NCI-H1092 (cell line): ENCODE results near the gene ODF2.
"Not testable (repeated sequence)": the region's sequence is repeated elsewhere in the genome, so short reads cannot be mapped to it uniquely, and the experiment has no call there.

Experiments used
- DNase-seq: peaks from one replicate; lab custom pipeline; 2025; lab: John Stamatoyannopoulos, UW

The ODF2 gene

DNA sequence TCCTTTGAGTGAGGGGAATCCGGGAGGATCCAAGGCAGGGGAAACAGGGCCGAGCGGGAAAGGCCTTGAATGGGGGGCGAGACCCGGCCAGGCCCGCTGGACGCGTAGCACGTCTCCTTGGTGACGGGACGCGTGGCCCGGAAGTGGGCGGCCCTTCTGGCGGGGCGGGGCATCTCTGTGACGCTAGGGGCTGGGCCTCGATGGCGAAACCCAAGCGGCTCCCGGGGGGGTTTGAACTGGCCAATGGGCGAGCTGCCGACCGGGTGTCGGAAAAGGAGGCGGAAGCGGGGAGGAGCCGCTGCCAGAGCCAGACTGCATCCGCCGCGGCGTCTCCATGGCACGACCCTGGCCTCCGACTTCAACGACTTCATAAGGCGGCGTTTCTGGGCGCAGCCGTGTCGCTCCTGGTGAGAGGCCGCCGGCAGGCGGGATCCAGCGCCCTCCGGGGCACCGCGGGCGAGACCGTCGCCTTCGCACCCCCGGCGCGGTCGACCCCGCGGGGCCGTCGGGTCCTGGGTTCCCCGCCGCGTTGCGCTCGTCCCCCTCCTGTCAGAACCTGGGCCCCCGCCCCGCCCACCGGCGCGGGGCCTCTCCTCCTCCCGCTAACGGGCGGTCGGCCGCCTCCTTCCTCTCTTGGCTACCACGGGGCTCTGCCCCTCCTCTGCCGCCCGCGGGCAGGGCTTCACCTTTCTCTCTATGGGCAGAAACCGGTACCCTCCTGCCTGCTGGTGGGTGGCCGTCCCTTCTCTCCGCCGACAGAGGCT, at the start of gene ODF2:
Gene ODF2, plus strand, starts transcription at position 158 of the 764 bp plus-strand sequence. Its CDS starts 86 bp downstream, at position 244.
- peak; percentile 98 for DNase-seq

DNA sequence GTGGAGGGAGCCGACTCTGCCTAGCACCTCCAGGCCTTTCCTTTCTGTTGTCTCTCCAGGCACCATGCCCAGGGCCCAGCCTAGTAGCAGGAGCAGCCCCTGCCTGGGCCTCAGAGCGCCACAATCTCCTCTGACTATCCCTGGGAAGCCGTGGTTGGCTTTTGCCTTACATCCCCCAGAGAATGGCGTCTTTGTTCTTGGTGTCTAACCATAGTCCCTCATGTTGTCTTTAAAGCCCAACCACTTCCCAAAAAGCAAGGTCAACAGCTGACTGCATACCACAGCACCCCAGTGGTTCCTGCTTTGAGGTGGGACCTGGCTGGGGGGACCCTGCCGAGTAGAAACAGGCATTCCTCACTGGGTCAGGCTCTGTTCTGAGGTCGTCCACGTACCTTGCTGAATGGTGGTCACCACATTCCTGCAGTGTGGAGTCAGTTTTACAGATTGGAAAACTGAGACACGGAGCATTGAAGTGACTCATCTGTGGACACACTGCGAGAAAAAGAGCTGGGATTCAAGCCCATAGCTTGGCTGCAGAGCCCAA, 48.9 kb upstream of the ODF2 start:
- DNase-seq = no peak

DNA sequence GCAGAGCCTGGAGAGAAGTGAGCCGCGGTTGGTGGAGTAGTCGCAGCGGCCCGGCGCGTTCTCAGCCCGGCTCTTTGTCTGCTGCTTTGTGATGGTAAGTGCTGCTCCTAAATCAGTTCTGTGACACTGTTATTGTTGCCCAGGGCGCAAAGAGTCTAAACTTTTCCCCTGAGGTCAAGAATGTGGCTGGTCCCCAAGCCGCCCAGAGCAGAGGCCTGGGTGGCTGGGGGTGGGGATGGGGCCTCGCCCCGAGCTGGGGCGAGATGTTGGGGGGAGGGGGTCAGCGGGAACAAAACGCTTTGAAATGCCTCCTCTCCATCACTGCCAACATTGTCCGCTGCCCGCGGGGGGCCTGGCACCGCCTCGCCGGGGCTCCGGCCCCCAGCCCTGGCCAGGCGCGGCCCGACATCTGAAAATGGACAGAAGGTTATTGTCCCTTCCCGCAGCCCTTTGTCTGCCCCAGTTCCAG, 46.8 kb upstream of the ODF2 start:
- no peak for DNase-seq

DNA sequence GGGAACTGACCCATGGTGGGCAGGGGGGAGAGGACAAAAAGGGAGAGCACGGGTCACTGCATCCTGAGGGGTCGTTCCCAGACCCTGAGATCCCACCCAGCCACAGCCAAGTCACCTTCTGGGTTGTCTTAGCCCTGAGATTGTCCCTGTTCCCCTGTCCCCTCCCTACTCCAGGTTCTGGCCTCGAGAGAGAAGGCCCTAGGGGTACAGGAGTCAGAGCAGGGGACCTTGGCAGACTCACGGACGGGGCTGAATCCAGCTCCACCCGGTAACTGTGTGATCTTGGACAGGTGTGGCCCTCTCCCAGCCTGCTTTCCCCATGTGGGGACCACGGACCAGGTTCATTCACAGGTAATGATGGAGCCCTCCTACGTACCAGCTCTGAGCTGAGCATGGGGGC, 46.4 kb upstream of the ODF2 start:
- DNase-seq = no peak

DNA sequence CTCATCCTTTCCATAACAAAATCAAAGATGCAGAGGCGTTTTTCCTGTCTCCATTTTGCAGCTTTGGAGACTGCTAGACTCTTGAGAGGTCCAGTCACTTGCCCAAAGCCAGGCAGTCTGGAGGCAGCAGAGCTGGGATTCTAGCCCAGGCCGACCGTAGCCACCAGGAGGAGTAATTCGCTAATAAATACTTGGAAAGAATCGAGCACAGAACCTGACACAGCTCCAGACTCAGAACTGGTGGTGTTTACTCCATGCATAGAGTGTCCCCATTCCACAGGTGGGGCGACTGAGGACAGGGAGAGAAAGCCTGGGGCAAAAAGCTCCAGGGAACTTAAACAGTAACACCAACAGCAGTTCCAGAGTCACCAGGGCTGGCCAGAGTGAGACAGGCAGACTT, 45.8 kb upstream of the ODF2 start:
- DNase-seq = no peak

DNA sequence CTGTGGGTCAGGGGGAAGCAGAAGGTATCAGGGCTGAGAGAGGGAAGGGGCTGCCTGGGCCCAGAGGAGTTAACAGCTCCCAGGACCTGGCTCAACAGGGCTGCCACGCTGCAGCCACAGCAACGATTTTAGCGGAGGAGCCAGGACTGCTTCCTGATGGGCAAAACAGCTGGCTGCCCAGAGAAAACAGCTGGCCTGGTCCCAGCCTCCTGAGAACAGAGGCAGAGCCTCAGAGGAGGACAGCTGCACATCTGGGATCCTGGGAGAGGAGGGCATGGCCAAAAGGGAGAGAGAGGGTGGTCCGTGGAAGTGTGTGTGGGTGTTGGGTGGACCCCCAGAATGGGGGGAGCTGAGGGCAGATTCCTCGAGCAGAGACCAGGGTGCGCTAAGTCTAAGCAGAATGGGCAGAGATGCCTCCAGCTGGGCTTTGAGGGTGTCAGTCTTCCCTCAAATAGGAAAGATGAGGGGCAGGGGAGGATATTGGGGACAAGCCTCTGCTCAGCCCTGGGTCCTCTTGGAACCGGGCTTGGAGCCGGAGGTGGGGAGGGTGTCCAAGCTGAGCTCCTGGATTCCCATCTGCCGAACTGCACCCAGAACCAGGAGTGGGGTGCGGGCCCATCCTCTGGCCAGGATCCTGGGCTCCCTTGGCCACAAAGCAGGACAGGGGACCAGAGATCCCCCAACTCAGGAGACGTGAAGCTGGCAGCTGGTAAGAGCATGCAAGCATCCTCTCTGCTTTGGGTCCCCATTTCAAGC, 44.3 kb upstream of the ODF2 start:
- DNase-seq = no peak

DNA sequence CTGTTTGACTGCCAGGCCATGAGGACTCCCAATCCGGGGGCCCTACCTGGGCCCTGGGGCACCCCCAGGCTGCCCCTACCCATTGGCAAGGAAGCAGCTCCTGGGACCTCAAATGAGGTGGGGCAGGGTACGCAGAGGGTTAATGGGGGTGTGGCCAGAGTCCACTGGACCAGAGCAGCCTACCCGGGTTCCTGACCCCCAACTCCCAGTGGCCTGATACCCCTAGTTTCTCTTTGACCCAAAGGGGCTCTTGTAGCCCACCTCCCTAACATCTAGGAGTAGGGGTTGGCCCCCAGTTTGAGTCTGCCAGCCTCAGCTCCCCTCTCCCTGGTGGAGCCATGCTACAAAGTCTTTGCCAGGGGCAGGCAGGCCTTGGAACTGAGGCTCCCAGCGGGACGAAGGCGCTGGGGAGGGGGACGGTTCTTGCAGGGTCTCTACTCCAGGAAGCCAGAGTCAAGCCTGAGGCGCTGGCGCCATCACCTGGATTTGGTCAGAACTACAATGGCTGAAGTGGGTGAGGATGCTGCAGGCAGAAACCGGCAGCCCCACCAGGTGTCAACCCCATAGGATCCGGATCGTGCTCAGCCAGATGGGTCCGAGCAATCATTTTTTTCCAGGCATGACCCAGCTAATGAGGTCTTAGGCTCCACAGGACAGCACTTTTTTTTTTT, 43.6 kb upstream of the ODF2 start:
- peak; percentile 71 for DNase-seq

DNA sequence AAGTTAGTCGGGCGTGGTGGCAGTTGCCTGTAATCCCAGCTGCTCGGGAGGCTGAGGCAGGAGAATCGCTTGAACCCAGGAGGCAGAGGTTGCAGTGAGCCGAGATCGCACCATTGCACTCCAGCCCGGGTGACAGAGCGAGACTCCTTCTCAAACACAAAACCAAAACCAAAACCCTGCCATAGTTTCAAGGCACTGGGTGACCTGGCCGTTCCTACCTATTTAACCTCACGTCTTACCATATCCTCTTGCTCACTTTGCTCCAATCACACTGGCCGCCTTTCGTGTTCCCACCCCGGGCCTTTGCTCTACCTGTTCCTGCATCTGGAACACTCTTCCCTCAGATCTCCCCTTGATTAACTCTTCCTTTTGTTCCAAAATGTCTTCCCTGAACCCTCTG, 42.1 kb upstream of the ODF2 start:
- DNase-seq = not testable (repeated sequence)

DNA sequence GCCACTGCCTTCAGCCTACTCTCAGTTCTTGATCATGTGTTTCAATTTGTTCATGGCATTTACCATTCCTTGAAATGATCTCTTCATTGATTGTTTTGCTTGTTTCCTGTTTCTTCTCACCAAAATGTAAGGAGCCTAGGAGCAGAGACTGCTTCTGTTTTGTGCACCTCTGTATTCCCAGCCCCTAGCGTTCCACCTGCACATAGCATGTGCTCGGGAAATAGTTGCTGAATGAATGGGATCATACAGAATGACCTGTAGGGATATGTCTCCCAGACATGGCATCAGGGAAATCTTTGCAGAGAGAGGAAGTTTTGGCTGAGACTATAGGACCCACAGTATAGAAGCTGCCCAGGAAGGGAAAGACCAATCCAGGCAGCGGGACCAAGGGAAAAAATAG, 41.3 kb upstream of the ODF2 start:
- DNase-seq = no peak

DNA sequence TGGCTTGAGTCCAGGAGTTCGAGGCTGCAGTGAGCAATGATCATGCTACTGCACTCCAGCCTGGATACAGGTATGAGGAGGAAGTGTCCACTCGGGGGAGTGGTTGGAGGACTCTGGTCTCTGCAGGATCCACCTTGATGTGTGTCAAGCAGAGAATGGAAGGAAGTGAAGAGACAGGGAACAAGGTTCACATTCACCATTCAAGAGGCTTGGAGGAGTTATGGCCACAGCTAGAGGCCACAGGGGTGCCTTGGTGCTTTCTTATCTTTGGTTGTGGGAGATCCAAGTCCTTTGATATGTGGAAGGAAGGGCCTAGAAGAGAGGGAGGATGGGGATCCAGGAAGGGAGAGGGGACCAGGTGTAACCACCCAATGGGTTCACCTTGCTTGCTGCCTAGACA, 40.5 kb upstream of the ODF2 start:
- no peak for DNase-seq

DNA sequence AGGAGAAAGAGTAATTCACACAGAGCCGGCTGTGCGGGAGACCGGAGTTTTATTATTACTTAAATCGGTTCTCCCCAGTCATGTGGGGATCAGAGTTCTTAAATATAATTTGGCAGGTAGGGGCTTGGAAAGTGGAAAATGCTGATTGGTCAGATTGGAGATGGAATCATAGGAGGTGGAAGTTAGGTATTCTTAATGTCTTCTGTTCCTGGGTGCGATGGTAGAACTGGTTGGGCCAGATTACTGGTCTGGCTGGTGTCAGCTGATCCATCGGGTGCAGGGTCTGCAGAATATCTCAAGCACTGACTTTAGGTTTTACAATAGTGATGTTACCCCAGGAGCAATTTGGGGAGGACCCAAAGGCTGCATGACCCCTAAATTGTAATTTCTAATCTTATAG, 39.8 kb upstream of the ODF2 start:
- no peak for DNase-seq

DNA sequence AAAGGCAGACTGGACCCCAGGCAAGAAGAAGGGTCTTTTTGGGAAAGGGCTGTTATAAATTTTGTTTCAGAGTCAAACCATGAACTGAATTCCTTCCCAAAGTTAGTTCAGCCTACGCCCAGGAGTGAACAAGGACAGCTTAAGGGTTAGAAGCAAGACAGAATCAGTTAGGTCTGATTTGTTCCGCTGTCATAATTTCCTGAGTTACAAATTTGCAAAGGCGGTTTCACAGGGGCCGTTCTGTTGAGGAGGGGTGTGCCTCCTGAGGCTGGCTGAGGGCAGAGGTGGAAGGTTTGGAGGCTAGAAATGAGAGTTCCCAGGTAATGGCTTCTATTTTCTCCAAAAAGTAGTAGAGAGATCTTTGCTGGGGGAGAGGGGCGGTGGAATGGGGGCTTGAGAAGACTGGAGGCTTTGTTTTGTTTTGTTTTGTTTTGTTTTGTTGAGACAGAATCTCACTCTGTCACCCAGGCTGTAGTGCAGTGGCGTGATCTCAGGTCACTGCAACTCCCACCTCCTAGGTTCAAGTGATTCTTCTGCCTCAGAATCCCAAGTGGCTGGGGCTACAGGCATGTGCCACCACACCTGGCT, 39.3 kb upstream of the ODF2 start:
- DNase-seq = no peak

DNA sequence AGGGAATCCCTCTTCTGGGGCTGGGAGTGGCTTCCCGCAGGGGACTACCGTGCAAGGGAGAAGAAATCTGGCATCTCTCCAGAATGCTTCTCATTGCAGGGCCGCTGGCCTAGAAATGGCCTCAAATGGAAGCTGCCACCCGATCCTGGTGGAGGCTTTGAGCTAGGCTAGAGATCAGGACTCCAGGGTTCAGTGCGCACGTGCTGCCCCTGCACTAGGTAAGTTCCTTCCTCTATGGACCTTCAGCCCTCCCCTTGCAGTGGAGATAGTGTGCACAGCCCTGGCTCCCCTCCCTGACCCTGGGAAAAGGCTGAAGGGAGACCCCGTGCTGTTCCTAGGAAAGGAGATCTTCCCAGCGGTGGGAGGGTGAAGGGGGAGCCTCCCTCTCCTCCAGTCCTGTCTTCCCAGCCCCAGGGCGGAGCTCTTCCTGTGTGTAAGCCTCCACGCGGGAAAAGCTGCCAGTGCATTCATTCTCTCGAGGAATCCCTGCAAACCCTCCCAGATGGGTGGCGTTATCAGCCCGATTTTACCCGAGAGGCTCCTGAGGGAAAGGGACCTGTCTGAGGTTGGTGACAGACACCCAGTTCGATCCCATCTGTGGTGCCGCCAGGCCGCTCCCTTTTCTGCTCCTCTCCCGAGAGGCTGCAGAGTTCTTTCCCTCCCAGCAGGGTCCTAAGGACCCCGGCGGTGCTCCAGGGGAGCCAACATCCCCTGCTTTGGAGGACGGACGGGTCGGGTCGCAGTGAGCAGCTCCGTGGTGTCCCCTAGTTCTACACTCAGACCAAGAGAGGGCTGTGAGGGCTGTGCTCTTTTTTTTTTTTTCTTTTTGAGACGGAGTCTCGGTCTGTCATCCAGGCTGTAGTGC, 36.5 kb upstream of the ODF2 start:
- DNase-seq = peak; percentile 55

DNA sequence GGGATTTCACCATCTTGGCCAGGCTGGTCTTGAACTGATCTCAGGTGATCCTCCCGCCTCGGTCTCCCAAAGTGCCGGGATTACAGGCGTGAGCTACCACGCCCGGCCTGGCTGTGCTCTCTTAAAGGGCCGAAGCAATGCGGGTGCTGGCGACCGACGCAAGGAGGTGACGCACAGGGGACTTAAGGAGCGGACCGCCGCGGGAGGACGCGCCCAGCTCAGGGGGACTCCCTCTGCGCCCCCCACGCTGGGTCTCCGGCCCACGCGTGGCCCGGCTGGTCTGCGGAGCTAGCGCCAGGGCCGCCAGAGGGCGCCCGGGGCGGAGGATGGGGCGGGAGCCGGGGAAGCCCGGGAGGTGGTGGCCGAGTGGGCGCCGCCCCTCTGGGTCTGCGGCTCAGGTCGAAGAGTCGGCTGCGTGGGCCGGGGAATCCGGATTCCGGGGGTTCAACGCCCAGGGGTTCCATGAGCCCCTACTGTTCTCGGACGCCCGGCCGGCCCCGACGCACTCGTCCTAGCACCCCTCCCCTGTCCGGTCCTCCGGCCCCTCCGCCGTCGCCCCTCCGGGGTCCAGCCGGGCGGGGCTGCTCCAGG, 35.7 kb upstream of the ODF2 start:
- DNase-seq = peak; percentile 51

DNA sequence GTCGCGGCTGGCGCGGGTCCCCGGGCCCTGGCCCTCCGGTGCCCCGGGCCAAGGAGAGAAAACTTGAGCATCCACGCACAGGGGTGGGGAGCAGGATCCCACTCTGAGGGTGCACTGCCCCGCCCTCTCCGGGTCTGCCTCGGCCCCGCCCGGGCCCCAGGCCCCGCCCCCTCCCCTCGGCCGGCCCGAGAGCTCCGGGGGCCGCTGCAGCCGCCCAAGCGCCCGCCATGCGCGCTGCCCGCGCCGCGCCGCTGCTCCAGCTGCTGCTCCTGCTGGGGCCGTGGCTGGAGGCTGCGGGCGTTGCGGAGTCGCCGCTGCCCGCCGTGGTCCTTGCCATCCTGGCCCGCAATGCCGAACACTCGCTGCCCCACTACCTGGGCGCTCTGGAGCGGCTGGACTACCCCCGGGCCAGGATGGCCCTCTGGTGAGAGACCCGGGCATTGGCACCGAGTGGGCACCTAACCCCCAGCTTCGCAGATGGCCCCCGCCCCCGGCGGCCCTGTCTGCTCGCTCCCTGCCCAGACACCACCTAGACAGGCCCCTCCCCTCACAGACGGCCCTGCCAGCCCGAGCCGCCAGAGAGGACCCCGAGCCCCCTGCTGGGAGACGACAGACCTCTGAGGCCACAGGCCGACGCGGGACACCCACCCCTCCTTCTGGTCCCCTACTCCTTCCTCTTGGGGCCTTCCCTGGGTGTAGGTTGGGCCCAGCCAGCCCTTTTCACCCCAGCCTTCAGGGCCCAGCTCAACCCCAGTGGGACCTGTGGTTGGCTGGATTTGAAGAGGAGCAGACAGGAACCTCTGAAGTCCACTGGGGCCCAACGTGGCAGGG, 34.9 kb upstream of the ODF2 start, which contains the start of gene CERCAM:
Gene CERCAM, plus strand, starts transcription at position 207 of the 831 bp plus-strand sequence. Its CDS starts 21 bp downstream, at position 228.
- DNase-seq = no peak

DNA sequence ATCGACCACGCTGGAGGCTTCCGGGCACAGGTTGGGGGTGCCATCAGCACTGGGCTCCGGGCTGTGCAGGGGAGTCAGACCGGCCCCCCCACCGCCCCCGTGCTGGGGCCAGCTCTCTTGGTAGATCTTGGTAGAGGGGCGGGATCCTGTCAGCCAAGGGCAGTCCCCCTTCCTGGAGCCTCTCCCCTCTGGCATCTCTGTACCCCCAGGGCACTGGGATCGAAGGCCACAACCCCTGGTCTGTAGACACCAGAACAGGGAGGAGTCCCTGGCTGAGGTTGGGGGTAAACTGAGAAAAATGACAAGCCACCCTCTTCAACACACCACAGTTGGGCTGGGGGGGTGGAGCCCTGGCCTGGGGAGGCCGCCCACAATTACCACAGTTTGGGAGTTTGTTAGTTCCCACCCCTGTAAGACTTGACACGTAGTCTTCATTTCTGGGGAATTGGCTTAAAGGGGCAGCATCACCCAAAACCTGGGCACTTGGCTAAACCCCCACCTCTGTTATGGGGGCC, 34.3 kb upstream of the ODF2 start:
- no peak for DNase-seq

DNA sequence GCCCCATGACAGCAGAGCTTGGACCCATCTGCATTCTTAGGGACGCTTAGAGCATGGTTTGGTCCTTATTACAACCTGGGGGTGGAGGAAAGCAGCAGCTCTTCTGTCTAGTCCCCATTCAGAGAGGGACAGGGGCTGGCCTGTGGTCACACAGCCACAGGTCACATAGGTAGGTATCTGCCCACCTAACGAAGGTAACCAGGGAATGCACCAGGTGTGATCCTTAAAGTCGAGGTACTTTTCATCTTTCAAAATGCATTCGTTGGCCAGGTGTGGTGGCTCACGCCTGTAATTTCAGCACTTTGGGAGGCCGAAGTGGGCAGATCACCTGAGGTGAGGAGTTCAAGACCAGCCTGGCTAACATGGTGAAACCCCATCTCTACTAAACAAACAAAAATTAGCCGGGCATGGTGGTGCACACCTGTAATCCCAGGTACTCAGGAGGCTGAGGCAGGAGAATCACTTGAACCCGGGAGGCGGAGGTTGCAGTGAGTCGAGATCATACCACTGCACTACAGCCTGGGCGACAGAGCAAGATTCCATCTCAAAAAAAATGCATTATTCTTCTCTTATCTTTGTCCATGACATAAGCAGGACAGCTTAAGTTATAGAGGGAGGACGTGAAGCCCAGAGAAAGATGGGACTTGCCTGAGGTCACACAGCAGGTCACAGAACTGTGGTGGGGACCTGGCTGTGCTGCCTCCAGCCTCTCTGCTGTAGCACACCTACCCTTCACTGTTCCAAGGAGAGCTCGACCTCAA, 33.6 kb upstream of the ODF2 start:
- not testable (repeated sequence) for DNase-seq

DNA sequence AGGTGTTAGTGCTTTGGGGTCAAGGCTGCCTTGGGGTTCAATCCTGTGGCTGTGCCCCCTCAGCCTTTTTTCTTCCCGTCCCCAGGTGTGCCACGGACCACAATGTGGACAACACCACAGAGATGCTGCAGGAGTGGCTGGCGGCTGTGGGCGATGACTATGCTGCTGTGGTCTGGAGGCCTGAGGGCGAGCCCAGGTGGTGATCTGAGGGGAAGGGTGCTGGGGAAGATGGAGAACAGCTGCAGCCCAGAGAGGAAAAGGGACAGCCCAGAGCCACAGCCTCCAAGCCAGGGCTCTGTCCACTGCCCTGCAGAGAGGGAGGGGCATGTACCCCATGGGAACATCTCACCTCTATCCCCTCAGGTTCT, 33.0 kb upstream of the ODF2 start:
- no peak for DNase-seq

DNA sequence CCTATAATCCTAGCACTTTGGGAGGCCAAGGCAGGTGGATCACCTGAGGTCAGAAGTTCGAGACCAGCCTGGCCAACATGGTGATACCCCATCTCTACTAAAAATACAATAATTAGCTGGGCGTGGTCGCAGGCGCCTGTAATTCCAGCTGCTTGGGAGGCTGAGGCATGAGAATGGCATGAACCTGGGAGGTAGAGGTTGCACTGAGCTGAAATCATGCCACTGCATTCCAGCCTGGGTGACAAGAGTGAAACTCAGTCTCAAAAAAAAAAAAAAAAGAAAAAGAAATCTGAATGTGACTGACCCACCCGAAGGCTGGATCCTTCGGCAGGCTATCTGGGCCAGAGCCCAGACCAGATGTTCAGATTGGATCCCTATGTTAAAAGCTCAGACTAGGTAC, 32.5 kb upstream of the ODF2 start:
- DNase-seq = not testable (repeated sequence)
